ENCODE data around the gene ETV6.
A peak's percentile ranks its signal among the peaks of the same experiment; 100 is the strongest.
"Not testable (repeated sequence)": the region's sequence is repeated elsewhere in the genome, so short reads cannot be mapped to it uniquely, and the experiment has no call there.

ETV6 gene

DNA sequence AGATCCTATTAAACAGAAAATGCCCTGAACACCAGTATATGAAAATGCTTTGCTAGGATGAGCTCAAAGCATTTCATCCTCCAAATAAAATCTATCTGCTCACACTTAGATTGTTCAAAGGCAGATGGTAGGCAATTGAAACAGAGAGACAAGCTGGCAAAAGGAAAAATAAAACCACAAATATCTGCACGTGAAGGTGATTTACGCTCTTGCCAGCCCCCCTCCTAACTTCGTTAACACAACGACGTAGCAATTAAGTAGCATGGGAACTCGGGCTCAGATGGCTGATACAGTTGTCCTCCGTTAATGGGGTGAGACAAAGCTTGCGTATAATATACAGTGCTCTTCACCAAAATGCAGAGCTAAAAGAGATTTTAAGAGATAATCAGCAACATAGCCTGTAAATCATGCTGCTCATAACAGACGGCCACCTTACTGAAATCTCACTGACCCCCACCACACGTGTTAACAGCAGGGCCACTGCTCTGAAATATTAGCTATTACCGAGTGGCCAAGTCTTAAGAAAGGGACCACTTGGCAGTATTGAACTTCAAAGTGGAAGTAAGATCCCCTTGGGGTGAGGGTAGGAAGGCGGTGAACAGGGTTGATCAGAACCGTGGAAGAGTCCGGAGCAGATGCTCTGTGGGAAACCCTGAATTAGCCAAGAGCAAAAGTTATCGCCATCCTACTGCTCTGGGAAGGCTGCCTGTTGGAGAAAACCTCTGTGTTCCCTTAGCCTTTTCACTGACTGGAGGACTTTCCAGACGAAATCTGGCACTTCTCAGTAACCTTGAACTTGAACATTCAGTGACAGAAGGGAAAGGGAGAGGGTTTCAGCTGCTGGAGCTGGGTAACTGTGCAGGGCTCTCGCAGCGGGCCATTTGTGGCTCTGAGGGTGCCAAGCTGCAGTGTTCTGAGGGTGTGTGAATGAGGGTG lies 23.1 kb downstream of the ETV6 start:
- no peak for DNase-seq

DNA sequence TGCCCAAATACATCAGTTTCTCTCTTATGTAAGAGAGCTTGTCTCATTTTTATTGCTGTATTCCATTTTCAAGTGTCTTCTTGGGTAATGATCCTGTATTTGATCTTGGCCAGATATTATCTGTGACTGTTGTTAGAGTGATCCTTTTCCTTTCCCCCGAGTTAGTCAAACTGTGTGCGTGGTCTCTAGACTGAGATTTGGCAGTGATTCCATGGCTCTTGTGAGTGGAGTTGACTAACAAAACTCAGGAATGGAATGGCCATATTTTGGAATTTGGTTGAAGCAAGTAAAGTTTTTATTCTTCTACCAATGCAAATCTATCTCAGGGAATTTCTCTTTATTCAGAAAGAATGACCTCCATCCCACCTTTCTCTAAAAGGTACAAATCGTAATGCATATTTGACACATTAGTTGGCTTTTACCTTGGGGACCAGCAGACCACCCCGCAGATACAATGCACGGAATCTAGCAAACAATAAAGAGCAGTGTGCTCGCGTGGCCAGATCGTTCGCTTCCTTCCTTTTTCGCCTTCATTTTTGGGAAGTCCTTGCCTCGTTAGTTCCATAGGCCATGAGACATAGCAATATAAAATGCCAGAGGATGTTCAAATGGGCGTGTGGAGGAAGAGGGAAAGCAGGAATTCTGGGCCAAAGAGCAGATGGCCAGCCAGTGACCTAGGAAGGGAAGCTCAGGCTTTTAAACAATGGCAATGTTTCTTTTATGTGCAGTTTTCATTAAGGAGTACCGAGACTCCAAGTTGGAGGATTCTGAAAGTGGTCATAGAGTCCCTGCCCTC lies 24.4 kb downstream of the ETV6 start:
- DNase-seq, result no peak

DNA sequence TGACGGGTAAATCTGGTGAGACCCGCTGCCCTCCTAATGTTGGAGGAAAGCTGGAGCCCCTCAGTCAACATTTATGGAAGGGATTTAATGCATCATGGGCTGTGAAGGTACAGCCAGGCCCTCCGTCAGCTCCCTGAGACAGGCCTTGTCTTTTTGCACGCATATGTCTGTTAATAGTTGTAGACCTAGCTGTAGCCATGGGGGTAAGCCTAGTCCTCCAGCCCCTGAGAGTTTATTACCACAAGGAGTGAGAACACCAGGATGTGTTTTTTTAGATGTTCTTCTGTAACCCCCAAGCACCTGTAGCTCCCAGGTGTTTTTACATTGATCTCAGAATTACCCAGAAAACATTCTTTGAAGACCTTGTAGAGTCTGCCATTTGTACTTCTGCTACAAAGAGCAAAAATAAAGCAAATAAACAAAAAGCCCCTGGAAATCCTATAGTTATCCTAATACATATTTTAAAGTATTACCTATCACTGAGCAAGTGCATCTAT lies 25.5 kb downstream of the ETV6 start:
- DNase-seq, result no peak

DNA sequence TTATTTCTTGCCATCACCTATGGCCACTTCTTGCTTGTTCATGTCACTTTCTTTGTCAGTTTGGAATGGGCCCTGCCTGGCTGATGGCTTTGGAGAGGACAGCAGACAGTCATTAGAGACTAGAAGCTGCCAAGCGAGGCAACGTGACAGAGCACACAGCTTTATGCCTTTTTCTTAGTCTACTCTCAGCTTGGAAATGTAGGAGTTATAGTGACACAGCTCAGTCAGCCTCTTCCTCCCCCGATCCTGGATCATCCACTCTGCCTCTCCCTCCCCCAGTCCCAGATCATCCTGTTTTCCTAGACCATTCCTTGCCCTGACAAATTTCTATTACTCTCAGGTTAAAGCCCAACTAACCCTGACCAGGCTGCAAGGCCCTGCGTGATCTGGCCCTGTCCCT lies 26.6 kb downstream of the ETV6 start:
- DNase-seq, result no peak

DNA sequence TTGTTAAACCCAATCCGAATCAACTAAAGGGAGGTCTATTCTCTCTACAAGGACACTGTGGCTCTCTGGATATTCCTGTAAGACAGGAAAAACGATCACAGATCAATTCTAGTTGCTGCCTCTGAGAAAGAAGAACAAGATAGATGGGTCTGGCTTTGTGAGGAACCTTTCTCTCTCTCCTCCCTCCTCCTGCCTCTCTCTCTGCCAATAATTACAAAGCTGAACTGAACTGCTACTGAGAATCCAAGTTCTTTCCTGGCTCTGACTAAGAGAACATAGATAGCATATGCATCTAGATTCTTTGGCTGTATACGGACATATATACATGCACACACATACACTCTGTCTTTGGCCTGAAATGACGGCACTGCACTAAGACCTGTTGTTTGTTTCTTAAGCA lies 27.6 kb downstream of the ETV6 start:
- DNase-seq, result no peak

DNA sequence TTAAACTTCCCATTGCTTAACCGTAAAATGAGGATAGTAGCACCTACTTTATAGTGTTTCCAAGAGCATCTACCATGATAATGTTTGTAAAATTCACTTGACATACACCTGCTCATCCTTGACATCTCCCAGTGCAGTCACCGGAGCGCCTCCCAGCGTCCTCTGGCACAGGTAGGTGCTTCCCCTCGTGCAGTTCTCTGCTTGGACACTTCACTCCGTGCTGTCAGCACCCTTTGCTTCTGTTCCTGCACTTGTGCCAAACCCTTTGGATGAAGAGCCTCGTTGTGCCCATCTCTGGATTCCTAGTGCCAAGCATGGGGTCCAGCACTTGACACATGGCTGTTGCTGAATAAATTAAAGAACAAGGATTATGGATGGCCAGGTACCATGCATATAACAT lies 28.3 kb downstream of the ETV6 start:
- DNase-seq, result no peak

DNA sequence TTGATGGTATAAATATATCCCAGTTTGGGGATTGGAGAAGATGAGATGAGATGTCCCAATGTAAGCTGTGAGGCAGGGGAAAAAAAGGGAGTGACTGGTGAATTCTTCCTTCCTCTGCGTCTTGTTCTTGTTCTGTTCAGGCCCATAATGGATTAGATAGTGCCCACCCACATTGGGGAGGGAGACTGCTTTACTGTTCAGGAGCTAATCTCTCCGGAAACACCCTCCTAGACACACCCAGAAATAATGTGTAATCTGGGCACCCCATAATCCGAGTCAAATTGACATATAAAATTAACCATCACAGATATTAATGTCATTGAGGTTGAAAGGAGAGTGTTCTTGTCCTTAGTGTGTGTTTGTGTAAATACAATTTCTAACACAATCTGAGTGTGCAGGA lies 29.3 kb downstream of the ETV6 start:
- no peak for DNase-seq

DNA sequence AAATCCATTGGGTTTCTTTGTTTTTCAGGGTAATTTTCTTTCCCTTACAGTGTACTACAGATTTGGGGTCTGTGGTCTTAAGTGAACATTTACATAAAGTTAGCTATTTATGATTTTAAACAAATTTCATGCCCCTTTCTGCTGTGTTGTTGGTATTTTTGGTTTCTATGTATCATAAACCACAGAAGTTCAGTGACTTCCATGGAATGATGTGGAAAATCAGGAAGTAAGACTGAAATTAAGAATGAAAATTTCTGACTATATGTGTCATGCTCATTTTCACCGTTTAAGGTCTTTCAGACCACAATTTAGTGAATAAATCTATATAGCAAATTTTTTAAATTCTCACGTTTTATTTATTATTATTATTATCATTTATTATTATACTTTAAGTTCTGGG lies 31.7 kb downstream of the ETV6 start:
- no peak for DNase-seq

DNA sequence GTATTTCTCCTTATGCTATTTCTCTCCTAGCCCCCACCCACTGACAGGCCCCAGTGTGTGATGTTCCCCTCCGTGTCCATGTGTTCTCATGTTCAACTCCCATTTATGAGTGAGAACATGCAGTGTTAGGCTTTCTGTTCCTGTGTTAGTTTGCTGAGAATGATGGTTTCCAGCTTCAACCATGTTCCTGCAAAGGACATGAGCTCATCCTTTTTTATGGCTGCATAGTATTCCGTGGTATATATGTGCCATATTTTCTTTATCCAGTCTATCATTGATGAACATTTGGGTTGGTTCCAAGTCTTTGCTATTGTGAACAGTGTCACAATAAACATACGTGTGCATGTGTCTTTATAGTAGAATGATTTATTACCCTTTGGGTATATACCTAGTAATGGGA lies 32.2 kb downstream of the ETV6 start:
- not testable (repeated sequence) for DNase-seq

DNA sequence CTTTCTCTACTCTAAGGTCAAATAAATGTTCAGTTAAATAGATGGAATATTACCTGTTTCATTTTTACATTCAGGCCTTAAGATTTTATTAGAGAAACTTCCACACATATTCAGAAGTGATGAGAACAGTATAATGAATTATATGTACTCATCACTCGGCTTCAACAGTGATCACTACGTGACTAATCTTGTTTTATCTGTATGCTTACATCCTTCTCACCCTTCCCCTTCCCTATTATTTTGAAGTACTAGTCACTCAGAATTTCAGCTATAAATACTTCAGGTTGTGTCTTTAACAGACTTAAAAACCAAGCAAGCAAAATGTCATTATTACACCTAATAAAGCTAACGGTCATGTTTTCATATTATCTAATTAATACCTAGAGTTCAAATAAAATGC lies 34.9 kb downstream of the ETV6 start:
- no peak for DNase-seq

DNA sequence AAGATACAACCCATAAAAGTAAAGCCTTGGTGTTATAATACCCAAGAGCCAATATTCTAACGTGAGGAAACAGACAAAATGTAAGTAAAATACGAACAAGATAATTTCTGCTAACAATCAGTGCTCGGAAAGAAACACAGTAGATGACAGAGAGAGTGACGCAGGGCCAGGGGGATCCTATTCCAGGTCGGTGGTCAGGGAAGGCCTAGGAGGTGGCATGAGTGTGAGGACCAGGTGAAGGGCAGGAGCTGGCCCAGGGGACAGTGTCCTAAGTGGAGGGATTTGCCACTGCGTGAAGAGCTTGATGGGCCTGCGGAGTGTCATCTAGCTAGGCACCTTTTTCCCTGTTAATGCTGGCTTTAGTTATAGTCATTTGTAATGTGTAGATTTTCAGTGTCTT lies 35.3 kb downstream of the ETV6 start:
- no peak for DNase-seq

DNA sequence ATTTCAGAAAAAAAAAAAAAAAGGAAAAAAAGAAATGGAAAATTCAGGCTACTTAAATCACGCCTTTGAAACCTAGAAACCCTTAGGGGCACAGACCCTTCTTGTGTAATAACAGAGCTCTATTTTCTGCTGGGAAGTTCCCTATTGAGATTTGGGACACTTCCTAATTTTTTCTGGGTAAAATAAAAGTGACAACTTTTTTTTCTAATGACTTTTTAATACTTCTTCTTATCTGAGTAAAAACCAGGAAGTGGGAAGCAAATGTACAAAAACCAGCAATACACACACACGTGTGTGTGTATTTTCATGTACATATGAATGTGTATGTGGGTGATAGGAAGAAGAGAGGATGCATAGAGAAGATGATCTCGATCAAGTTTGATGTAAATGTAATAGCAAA lies 35.8 kb downstream of the ETV6 start:
- no peak for DNase-seq

DNA sequence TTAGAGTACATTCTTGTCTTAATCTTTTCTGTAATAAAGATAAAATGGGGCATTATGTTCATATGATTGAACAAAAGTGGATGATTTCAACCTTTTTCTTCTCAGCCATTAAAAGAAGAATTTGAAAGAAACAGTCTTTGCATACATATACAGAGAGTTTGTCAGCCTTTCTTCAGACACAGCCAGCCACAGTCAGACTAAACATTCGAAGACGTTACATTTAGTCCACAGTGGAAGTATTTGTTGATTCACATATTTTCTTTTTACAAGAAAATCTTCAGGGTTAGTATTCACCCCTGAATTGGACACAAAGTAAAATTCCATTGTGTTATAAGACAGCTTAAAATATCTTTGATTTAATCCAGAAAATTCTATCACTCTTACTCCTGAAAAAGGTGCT lies 36.2 kb downstream of the ETV6 start:
- no peak for DNase-seq

DNA sequence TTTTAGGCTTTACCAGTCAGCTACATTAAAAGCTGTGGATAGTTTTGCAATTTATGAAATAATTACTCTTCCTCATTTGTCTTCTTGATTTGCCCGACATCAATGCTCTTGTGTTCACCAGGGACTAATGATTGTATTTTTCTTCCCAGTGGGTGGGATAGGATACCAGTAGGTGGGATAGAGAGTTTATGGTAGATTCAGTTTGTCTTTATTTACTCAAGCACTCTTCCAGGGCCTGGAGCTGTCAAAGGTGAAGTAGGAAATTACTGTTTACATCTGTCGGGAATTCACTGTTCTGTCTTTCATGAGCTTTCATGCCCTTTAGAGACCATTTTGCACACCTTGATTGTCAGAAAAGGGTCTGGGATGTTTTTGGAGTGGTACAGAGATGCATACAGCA lies 36.6 kb downstream of the ETV6 start:
- peak; percentile 32 for DNase-seq

DNA sequence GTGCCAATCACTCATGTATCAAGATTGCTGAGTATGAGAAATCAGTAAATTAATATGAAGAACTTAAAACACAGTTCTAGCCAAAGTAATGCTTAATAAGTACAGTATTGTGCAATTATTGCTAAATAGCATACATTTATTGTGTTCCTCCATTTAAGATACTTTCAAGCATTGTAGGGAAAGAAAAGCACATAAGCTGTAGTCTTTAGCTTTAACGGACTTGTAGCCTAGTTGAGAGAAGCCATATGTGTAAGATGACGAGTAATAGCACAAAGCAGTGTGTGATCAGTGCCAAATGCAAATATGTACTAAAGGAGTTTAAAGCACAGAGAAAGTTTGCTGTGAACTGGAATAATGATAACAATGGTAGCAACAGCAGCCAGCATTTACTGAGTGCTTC lies 38.1 kb downstream of the ETV6 start:
- no peak for DNase-seq

DNA sequence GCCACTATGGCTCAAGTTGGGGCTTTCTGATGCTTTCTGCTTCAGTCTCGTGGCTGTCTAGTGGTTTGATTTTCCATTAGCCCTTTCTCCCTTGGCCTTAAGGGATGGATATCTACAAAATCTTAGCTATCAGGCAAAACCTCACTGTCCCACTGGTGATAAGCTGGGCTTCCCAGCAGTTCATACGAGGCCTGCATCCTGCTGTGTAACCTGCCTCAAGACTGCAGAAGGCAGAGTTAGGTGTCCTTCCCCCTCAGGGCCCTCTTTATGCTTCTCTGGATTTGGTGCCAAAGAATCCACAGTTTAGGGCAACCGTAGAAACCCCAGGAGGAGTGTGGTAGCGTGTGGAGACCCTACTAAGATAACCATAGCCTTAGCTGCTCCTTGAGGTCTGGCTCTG lies 38.9 kb downstream of the ETV6 start:
- DNase-seq, result no peak

DNA sequence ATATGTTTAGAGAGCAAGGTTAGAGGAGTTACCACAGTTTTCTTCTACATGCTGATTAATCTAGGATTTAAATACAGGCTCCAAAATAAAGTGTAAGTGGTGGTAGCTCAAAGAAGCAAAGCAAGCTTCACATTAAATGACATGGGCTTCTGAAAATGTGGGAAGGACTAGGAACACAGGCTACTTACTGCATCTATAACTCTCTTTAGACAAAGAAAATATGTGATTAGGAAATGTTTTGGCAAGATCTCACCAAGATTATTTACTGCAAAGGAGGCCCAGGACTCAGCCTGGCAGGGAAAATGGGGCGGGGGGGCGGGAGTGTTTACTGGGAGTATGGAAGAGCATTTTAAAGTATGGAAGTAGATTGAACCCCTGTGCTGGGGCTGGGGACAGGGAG lies 39.4 kb downstream of the ETV6 start:
- DNase-seq, result no peak

DNA sequence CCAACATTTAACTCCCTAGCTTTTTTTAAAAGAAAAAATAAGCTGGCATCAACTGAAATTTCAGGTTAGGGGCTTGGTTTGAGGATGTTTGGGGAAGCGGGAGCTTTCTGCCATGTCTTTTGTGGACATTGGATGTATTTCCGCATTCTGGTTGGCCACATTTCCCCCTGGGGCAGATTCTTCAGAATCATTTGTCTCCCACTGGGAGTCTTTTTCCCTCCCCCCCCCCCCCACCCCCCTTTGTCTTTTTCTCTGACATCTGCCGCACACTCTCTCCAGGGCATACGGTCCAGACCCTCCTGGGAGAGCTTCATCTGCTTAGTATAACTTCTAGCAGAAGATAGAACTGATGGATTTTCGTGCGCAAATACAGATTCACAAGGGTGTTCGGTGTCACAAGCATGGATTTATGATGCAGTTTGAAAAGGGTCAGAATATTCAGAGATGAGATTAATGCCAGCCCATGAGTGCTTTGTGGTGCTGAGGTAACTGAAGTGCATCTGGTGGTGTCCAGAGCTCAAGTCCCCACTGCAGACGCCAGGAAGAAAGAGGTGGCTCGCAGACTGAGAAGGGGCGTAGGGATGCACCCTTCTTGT lies 40.2 kb downstream of the ETV6 start:
- no peak for DNase-seq

DNA sequence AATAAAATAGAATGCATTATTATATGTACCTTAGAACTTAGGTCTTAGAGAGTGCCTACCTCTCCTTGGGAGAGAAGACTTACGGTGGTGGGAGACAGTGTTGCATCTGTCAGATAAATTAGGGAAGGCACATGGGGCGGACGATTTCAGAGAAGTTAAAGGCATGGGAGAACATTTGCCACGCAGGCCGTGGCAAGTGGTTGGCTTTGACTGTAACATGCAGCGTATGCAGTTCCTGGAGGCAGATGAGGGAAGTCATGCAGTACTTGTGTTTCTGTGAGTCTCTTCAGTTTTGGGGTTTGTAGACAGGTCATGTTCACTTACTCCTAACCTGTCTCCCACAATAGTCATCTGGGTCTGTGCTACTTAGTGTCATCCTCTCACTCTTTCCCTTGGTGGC lies 43.6 kb downstream of the ETV6 start:
- no peak for DNase-seq

DNA sequence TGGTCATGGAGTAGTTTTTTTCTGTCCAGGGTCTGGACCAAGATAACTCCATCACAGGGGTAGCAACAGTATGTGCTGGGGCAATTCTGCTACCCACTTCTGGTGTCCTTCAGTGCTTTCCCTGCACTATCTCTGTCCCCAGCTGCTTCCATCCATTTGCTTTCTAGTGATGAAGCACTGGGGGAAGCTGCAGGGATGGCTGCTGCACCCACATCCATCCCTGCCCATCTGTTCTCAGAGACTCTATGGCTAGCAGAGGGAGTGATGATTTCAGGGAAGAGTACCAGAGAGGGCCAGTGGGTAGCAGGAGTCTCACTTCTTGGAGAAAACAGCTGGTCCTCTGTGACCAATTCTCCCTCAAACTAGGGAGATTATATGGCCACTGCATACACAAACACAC lies 44.1 kb downstream of the ETV6 start:
- no peak for DNase-seq

DNA sequence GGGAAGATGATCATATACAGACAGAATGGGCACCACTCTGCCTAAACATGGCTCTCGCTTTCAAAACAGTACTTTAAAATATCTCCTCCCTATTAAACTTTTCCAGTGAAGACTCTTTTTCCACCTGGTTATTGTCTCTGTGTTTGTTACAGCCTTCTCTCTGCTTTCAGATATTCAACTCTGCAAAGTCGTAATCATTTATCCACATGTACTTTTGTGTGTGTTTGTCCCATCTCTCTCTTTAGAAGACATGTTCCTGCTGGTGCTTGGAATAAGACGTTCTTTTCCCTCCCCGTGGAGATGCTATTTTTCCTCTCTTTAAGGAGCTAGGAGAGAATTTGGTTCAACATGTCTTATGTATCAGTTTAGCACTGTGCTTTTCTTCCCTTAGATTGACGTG lies 45.1 kb downstream of the ETV6 start:
- DNase-seq, result no peak

DNA sequence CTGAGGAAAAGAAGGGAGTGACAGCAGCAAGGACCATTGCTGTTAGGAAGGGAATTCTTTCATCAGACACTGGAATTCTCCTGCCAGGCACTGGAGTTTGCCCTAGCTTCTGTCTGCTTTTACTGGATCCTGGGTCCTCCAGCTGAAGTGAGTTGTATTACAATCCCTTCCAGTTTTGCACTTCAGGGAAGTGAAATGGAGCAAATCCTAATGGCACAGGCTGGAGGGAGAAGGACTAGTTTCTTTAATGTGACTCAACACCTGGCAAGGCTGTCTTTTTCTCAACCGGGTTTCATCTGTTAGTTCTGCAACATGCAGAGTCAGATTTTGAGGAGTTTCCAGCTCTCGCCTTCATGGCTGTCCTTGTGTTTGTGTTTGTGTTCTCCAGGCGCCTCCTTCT lies 45.8 kb downstream of the ETV6 start:
- no peak for DNase-seq

DNA sequence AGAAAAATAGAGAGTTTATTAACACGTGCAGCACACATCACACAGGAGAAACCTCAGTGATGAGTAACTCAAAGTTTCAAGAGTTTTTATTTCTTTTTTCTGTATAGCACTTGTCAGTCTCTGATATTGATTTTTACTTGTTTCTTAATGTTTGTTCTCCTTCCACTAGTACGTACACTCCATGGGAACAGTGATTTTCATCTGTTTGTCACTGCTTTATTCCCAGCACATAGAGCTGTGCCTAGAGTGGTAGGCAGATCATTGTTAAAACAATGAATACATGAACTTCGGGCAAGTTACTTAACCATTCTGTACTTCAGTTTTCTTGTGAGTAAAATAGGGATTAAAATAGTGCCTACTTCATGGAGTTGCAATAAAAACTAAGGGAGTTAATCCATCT lies 46.6 kb downstream of the ETV6 start:
- DNase-seq, result no peak

DNA sequence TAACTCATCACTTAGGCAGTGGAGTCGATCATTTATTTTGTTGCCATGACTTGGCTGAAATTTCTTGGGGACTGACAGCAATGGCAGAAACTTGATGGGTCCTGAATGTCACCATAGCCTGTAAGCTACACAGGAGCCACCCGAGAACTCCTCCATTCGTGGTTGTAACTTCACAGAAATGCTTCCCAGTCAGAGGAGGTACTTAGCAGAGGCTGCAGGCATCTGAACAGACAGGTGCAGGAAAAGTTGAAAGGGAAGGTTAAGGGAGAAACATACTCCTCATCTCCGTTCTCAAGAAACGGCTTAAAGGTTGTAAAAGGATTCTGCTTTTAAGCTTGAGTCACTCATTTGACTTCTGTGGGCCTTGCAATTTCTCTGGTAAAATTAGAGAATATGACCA lies 47.7 kb downstream of the ETV6 start:
- no peak for DNase-seq
